Bronchus fibroblast of lung (primary cell): ENCODE data around the gene TAP1. TPM values are rescaled to one million over a fixed set of nuclear protein-coding genes. Genes with fewer than 3 reads are reported as not detected.

Experiments
- total RNA-seq: library from RNA; depleted of rRNA; stranded (reverse); fragments of >200 nt; gene quantifications from 2 replicates; pipeline ENCODE4 v1.2.3, GENCODE V29; 2015

TAP1 gene
- total RNA-seq, result 16.8 and 19.0 TPM in 2 replicates

DNA sequence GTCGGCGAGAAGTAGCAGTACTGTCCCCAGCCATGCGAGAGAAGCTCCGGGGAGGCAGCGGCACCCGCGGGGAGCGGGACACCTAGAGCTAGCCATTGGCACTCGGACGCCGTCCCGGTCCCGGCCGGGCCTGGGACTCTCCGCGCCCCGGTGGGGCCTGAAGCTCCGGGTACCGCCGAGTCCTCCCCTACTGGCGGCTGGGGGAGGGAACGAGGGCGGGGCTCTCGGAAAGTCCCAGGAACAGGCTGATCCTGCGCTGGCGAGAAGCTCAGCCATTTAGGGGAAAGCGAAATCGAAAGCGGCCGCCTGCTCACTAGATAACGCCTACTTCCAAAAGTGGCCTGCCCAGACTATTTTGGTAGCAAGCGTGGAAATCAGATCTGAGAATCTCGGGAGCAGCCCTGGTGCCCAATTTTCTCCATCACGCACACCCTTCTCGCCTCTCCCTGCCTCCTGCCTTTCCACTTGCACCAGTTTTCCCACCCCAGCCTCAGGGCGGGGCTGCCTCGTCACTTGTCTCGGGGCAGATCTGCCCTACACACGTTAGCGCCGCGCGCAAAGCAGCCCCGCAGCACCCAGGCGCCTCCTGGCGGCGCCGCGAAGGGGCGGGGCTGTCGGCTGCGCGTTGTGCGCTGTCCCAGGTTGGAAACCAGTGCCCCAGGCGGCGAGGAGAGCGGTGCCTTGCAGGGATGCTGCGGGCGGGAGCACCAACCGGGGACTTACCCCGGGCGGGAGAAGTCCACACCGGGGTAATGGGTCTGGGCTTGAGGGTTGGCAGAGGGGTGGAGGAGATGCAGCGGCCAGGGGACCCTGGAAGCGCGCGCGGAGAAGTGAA, at the start of gene TAP1, which contains the start of gene PSMB9:
TSS of gene TAP1 (minus strand) at position 164 of the 835 bp plus-strand sequence. CDS start at position 96, 68 bp downstream.
TSS of gene PSMB9 (plus strand) at position 652 of the 835 bp plus-strand sequence. CDS start at position 690, 38 bp downstream.

DNA sequence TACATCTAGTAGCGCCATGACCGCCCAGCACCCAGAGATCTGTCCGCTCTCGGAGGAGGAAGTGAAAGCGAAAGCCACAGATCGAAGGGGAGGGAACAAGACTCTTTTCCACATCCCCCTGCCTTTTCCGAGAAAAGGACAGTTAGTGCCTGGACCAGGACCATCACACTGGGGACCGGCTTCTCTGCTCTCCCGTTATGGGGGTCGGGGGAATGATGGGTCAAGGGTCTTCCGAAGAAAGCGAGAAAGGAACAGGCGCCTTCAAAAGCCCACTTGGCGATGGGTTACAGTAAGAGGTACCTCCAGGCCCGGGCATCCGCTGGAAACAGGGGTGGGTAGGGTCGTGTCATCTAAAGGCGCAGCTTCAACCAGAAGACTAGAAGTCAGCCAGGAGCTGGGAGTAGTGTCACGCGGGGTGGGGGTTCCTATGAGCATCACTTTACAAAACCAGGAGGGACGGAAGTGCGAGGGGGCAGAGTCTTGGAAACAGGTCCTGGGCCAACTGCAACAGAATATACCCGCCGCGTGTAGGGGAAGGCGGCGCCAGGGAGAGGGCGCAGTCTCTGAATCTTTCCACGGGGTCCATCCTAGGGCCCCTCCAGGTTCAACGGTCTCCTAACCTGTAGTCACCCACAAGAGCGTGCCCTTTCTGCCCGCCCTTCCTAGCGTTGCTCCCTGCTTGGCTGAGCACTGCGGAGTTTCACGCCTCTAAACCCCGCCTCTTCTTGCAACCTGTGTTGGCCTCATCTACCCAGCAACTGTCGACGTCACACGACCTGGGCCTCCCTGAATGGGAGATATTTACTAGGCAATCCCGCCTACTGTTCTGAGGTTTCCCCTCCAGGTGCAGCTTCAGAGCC, 9.3 kb downstream of the TAP1 start, which contains the start of gene PSMB8:
TSS of gene PSMB8 (minus strand) at position 69 of the 860 bp plus-strand sequence. CDS start at position 18, 51 bp downstream.

DNA sequence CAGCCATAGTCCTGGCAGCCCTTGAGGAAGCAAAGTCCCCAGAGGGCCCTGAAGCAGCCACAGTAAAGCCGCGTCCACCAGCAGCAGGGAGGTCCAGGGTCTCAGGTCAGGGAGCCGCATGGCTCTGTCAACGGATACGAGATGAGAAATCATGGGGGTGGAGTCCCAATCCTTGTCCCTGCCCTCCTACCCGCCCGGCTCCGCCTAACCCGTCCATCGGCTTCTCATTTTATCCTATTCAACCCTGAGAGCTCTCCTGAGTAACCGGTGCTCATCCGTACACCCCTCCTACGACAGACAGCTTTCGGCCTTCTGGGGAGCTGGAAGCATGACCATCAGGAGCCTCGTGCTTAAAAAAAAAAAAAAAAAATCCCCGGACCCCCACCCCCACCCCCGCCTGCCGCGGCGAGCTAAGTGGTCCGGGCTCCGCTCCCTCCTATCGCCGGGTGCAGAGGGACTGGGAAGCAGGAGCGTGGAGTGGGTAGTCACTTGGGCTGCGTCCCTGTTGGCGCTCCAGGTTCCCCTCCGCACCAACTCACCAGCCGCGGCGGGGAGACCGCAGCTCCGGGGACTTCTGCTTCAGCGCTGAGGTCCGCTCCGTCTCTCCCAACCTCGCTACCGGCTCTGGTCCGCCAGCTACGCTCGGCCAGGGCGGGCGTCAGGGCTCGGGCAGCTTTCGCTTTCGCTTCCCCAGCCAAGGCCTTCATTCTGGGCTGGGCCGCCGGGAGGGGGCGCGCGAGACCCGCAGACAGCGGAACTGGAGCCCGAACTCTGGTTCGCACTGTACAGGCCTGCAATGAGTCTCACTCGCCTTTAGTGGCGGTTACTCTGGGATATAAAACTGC, 15.2 kb downstream of the TAP1 start, which contains the start of gene TAP2:
TSS of gene TAP2 (minus strand) at position 626 of the 845 bp plus-strand sequence. CDS start at position 120, 506 bp downstream.

DNA sequence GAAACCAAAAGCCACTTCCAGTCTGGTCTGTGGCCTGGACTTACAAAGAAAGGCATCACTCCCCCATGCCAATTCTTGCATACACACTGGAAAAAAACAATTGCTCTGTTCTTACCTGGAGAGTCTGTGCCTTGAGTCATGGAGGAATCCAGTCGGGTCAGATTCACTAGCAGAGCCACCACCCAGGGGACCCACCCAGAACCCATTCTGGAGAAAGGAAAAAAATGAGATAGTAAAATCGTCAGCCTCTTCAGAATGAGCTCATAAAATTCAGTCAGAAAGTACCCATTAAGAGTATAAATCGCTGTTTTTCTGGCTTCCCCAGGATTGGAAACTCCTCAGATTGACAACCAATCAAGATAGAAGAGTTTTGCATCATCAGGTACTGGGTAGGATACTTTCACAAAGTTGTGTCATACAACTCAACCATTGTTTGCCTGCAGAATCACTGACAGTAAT, 36.7 kb downstream of the TAP1 start, which contains the start of gene HLA-DOB:
TSS of gene HLA-DOB (minus strand) at position 257 of the 459 bp plus-strand sequence. CDS start at position 206, 51 bp downstream.

Other genes with a start within 250 kb of the TAP1 start
- not detected in 2 replicates for gene HLA-DQA1, start 216.3 kb downstream of the TAP1 start, total RNA-seq
- not detected in 2 replicates for gene HLA-DQB1, start 187.0 kb downstream of the TAP1 start, total RNA-seq
- gene HLA-DQA2, start 112.3 kb downstream of the TAP1 start, total RNA-seq, result not detected in 2 replicates
- not detected in 2 replicates for gene HLA-DQB2, start 90.2 kb downstream of the TAP1 start, total RNA-seq
- 0.30 and 0.84 TPM in 2 replicates for gene HLA-DOB, start 36.7 kb downstream of the TAP1 start, total RNA-seq
- 5.4 and 7.2 TPM in 2 replicates for gene TAP2, start 15.0 kb downstream of the TAP1 start, total RNA-seq
- gene PSMB8, start 9.7 kb downstream of the TAP1 start, total RNA-seq, result 24.9 and 26.2 TPM in 2 replicates
- gene PSMB9, start 488 bp upstream of the TAP1 start, total RNA-seq, result 4.2 and 4.9 TPM in 2 replicates
- gene HLA-DMB, start 87.3 kb upstream of the TAP1 start, total RNA-seq, result not detected in 2 replicates
- 2.7 and 3.4 TPM in 2 replicates for gene HLA-DMA, start 99.4 kb upstream of the TAP1 start, total RNA-seq
- gene BRD2, start 114.9 kb upstream of the TAP1 start, total RNA-seq, result 85.8 and 87.9 TPM in 2 replicates
- not detected in 2 replicates for gene HLA-DOA, start 155.9 kb upstream of the TAP1 start, total RNA-seq
- 0.50 TPM in 1 of 2 replicates, not detected in the other for gene HLA-DPA1, start 219.9 kb upstream of the TAP1 start, total RNA-seq
- gene HLA-DPB1, start 222.3 kb upstream of the TAP1 start, total RNA-seq, result 4.0 TPM in 1 of 2 replicates, not detected in the other